HG03571 (cell line): Measurements from ENCODE around the gene ZNF697.
"Not testable (repeated sequence)": the region's sequence is repeated elsewhere in the genome, so short reads cannot be mapped to it uniquely, and the experiment has no call there.

ENCODE experiments used
- ATAC-seq: cut with Tn5 transposase; IDR thresholded peaks from one replicate; pipeline ENCODE4 v1.9.1; 2021; ENCODE audit not compliant: unreplicated experiment

The ZNF697 gene

GRCh38 chr1:119632103-119632490 is 16.0 kb downstream of the ZNF697 start:
- no peak for ATAC-seq

GRCh38 chr1:119631433-119632102 is 16.5 kb downstream of the ZNF697 start:
- peak; percentile 46 for ATAC-seq

- ATAC-seq: no peak
These were observed 17.0 kb downstream of the ZNF697 start for GRCh38 chr1:119631086-119631432.

GRCh38 chr1:119626841-119627240 is 21.2 kb downstream of the ZNF697 start:
- ATAC-seq: no peak

- ATAC-seq: no peak
These were observed 22.0 kb downstream of the ZNF697 start for GRCh38 chr1:119626011-119626545.

GRCh38 chr1:119623678-119624077 is 24.4 kb downstream of the ZNF697 start:
- ATAC-seq: no peak

GRCh38 chr1:119623193-119623515 is 24.9 kb downstream of the ZNF697 start:
- ATAC-seq: no peak

GRCh38 chr1:119622311-119623192 is 25.5 kb downstream of the ZNF697 start:
- ATAC-seq: no peak

- ATAC-seq: no peak
These were observed 26.4 kb downstream of the ZNF697 start for GRCh38 chr1:119621705-119622104.

- ATAC-seq: no peak
These were observed 30.0 kb downstream of the ZNF697 start for GRCh38 chr1:119617751-119618691.

- not testable (repeated sequence) for ATAC-seq
These were observed 31.3 kb downstream of the ZNF697 start for GRCh38 chr1:119616748-119617147.

- ATAC-seq: not testable (repeated sequence)
These were observed 33.0 kb downstream of the ZNF697 start for GRCh38 chr1:119615100-119615499.

- ATAC-seq: peak; percentile 79
These were observed 34.0 kb downstream of the ZNF697 start for GRCh38 chr1:119613769-119614720.

- no peak for ATAC-seq
These were observed 36.4 kb downstream of the ZNF697 start for GRCh38 chr1:119611701-119612113.

GRCh38 chr1:119608816-119609215 is 39.2 kb downstream of the ZNF697 start:
- ATAC-seq: not testable (repeated sequence)

GRCh38 chr1:119607087-119607807 is 40.8 kb downstream of the ZNF697 start:
- not testable (repeated sequence) for ATAC-seq

GRCh38 chr1:119606394-119606793 is 41.7 kb downstream of the ZNF697 start:
- no peak for ATAC-seq

- ATAC-seq: no peak
These were observed 42.4 kb downstream of the ZNF697 start for GRCh38 chr1:119605686-119606085.

GRCh38 chr1:119605080-119605479 is 43.0 kb downstream of the ZNF697 start:
- ATAC-seq: not testable (repeated sequence)
